GM23338 (cell line): Measurements from ENCODE around the gene CBFA2T3.

Experiments used
- CREB1 ChIP-seq: fragments of 250-450 bp; sonication (Bioruptor Pico); IDR thresholded peaks from 2 replicates; pipeline ENCODE4 v1.5.0; 2020; ENCODE audit warnings: low read depth, mild to moderate bottlenecking, moderate library complexity
- EZH2 ChIP-seq: fragments of 200-600 bp; sonication (generic); IDR thresholded peaks from one replicate; pipeline ENCODE4 v1.8.0; 2017; ENCODE audit warnings: antibody characterized with exemption, mild to moderate bottlenecking, low read depth; ENCODE audit not compliant: unreplicated experiment
- EZH2phosphoT487 ChIP-seq: fragments of 200-600 bp; sonication (generic); IDR thresholded peaks from one replicate; pipeline ENCODE4 v1.8.1; 2018; ENCODE audit warnings: antibody characterized with exemption; ENCODE audit not compliant: unreplicated experiment
- JUNB ChIP-seq: IDR thresholded peaks from one replicate; pipeline ENCODE4 v1.6.1; 2016; ENCODE audit warnings: antibody characterized with exemption; ENCODE audit not compliant: unreplicated experiment
- NANOG ChIP-seq: IDR thresholded peaks from 2 replicates; pipeline ENCODE4 v1.6.1; 2016; ENCODE audit warnings: antibody characterized with exemption, borderline replicate concordance
- POLR2AphosphoS5 ChIP-seq: IDR thresholded peaks from 2 replicates; pipeline ENCODE4 v1.6.1; 2016; ENCODE audit warnings: antibody characterized with exemption, low read depth
- STAT1 ChIP-seq: IDR thresholded peaks from one replicate; pipeline ENCODE4 v1.6.1; 2016; ENCODE audit warnings: antibody characterized with exemption; ENCODE audit not compliant: unreplicated experiment
- ZNF331 ChIP-seq: fragments of 250-450 bp; sonication (Bioruptor Pico); IDR thresholded peaks from 2 replicates; pipeline ENCODE4 v1.5.0; 2020; ENCODE audit warnings: low read depth, mild to moderate bottlenecking, moderate library complexity
- TF ChIP-seq, protein P1 (sequence below), 2 experiments: fragments of 200-600 bp in 1 of 2; sonication (generic) in 1 of 2; conservative IDR thresholded peaks; 2 replicates each; pipeline versions ENCODE4 v1.5.1 to v1.6.1; 2016 to 2017; ENCODE audit warnings: antibody characterized with exemption in 2 of 2, low read depth in 2 of 2, mild to moderate bottlenecking in 2 of 2, moderate library complexity in 1 of 2

DNA sequence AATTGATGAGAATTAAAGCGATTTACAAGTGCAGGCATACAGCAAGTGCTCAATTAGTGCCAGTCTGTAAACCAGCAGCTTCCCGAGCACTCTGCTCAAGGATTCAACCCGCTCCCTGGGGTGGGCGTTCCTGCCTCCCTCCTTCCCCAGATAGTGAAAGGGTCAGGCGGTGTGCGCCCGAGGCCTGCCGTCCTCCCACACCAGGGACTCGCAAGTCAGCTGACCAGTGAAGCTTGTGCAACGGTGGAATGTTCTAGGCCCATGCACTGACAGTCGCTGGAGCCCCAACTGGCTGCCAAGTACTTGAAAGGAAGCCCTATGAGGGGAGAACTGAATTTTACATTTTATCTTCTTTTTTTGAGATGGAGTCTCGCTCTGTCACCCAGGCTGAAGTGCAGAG is 57.1 kb downstream of the CBFA2T3 start:
- TF ChIP-seq JUNB (no peak), EZH2phosphoT487 (no peak), EZH2 (no peak), ZNF331 (no peak), STAT1 (no peak), NANOG (no peak), POLR2AphosphoS5 (no peak), CREB1 (CRISPR knock-in tag) (no peak)
- TF ChIP-seq, protein P1, sequence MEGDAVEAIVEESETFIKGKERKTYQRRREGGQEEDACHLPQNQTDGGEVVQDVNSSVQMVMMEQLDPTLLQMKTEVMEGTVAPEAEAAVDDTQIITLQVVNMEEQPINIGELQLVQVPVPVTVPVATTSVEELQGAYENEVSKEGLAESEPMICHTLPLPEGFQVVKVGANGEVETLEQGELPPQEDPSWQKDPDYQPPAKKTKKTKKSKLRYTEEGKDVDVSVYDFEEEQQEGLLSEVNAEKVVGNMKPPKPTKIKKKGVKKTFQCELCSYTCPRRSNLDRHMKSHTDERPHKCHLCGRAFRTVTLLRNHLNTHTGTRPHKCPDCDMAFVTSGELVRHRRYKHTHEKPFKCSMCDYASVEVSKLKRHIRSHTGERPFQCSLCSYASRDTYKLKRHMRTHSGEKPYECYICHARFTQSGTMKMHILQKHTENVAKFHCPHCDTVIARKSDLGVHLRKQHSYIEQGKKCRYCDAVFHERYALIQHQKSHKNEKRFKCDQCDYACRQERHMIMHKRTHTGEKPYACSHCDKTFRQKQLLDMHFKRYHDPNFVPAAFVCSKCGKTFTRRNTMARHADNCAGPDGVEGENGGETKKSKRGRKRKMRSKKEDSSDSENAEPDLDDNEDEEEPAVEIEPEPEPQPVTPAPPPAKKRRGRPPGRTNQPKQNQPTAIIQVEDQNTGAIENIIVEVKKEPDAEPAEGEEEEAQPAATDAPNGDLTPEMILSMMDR (conservative IDR thresholded peaks at IDR 0.05; ENCODE audit: low read depth in 2 of 2): no peak
